GM12865 (cell line): ENCODE data around the gene TRAPPC2.
A peak's percentile ranks its signal among the peaks of the same experiment; 100 is the strongest.

Experiments
- DNase-seq: peaks from one replicate; pipeline ENCODE4 v3.0.0; 2010; ENCODE audit warnings: low read depth
- H3K4me3 ChIP-seq: 2 replicates; pipeline ENCODE4 v1.5.1; 2011; ENCODE audit warnings: mild to moderate bottlenecking, low read depth, low read length, control low read depth
- TF ChIP-seq, protein P1 (sequence below): IDR thresholded peaks from 2 replicates; pipeline ENCODE4 v1.5.1; 2011; ENCODE audit warnings: low read length, control low read depth, low read depth, inconsistent platforms; ENCODE audit not compliant: insufficient read depth; ENCODE audit errors: missing control alignments

The TRAPPC2 gene

DNA sequence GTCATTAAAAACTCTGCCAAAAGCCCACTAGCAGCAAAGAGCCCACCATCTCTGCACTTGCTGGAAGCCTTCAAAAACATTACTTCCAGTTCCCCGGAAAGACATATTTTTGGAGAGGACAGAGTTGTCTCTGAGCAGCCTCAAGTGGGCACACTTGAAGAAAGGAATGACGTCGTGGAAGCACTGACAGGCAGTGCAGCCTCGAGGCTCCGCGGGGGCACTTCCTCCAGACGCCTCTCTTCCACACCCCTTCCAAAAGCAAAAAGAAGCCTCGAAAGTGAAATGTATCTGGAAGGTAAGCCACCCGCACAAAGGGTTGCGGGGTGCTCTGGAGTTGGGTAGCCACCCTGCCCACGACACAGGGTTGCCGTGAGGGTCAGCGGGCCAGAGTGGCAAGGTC is 26.0 kb upstream of the TRAPPC2 start:
- DNase-seq, result no peak
- TF ChIP-seq, protein P1, sequence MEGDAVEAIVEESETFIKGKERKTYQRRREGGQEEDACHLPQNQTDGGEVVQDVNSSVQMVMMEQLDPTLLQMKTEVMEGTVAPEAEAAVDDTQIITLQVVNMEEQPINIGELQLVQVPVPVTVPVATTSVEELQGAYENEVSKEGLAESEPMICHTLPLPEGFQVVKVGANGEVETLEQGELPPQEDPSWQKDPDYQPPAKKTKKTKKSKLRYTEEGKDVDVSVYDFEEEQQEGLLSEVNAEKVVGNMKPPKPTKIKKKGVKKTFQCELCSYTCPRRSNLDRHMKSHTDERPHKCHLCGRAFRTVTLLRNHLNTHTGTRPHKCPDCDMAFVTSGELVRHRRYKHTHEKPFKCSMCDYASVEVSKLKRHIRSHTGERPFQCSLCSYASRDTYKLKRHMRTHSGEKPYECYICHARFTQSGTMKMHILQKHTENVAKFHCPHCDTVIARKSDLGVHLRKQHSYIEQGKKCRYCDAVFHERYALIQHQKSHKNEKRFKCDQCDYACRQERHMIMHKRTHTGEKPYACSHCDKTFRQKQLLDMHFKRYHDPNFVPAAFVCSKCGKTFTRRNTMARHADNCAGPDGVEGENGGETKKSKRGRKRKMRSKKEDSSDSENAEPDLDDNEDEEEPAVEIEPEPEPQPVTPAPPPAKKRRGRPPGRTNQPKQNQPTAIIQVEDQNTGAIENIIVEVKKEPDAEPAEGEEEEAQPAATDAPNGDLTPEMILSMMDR, result no peak
- H3K4me3 ChIP-seq, result no peak overlapping the region

DNA sequence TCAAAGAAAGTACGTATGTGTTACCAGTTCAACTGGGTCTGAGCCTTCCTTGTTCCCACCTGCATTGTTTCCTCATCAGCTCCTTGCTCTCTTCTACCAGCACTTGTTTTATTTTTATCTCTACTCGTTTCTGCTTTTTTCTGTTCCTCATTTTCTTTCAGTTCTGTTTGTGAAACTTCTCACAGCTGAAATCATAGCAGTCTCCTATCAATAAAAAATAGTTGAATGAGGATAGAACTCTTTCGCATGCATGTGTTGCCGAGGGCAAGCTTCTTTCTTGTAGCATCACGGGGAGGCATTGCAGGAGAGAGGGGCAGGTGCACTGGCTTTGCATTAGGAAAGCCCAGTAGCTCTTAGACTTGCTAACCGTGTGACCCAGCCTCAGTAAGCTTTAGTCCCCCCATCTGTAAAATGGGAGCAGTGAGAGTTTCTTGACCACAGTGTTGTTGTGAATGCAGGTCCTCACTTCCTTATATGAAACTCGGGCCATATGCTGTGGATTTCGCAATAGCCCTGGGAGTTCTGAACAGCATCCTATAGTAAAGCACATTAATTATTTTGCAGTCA is 24.8 kb upstream of the TRAPPC2 start:
- no peak overlapping the region for H3K4me3 ChIP-seq
- TF ChIP-seq, protein P1, result no peak
- DNase-seq, result peak; percentile 71

DNA sequence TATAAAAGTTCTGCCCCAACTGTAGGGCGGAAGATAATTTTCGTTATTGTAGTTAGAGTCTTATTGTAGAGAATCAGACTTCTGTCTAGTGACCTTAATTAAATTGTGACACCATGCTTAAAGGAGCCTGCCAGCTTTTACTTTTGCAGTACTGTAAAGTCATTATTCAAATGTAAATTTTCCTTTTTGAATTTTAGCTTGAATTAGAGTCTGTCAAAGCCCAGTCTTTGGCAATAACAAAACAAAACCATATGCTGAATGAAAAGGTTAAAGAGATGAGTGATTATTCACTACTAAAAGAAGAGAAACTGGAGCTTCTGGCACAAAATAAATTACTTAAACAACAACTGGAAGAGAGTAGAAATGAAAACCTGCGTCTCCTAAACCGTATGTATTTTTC is 22.0 kb upstream of the TRAPPC2 start:
- no peak overlapping the region for H3K4me3 ChIP-seq
- TF ChIP-seq, protein P1, result no peak
- DNase-seq, result no peak

DNA sequence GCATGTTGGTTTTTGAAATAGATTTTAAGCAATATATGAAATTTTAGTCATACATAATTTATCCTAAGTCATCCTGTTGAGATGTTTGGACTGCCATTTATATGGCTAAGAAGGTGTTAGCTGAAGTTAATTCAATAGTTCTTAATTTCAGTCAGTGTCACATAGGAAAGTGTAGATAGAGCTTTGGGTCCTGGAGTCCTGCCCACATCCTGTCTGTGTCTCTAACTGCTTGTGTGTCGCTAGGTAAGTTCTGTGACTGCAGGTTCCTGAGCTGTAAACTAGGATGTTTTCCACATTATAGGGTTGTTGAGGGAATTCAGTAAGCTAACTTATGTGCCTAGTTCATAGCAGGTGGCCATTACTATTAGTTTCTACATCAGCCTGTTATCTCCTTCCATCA is 20.8 kb upstream of the TRAPPC2 start:
- DNase-seq, result peak; percentile 51
- no peak overlapping the region for H3K4me3 ChIP-seq
- TF ChIP-seq, protein P1, result no peak

DNA sequence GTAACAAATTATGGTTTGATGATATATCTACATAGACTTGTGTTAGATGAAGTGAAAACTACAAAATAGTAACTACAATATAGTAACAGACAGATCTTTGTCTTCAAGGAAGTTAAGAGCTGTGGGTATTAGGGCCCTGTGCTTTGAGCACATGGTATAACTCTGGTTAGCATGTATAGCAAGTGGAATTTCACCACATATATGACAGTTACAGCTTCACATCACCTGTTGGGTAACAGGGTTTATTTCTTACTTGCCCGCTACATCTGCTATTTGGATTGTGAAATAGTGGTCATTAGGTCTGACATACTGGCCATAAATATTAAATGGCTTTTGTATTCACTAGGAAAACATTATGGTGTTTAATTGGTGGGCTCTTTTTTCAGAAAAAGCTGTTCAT is 20.3 kb upstream of the TRAPPC2 start:
- no peak for DNase-seq
- TF ChIP-seq, protein P1, result no peak
- no peak overlapping the region for H3K4me3 ChIP-seq

DNA sequence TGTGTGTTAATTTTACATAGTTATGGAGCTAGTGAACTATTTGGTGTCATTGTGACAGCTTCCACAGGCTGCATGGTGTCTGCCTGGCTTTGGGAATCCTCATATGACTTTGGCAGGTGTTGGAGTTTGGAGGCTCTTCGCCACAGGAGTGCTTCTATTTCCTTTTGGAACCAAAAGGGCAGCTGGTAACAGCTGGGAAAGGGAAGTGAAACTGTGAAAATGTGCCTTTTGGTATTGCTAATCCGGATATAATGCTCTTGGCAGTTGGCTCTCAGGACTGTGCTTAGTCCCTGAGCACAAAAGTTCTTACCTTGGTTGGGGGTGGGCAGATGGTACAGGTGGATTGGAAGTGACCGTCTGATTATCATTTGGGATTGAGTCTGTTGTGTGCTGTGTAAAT is 18.2 kb upstream of the TRAPPC2 start:
- DNase-seq, result peak; percentile 72
- TF ChIP-seq, protein P1, result no peak
- no peak overlapping the region for H3K4me3 ChIP-seq

DNA sequence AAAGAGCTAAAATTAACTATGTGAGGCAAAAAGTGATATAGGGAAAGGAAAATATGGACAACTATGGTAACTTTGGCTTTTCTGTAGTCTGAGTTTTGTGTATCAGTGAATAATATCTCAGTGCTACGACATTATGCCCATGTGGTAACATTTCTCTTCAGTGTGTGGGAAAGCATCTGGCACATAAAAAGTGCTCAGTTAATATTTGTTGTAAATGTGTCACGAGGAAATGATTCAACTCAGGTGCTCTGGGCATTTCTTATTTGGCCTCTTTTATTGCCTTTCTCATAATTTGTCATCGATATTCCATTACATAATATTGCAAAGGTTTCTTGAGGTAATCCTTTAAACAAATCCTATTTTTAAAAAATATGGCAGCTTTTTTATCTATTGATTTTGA is 17.7 kb upstream of the TRAPPC2 start:
- H3K4me3 ChIP-seq, result no peak overlapping the region
- TF ChIP-seq, protein P1, result no peak
- DNase-seq, result no peak
